Activated CD4-positive, alpha-beta T cell treated with anti-CD3 and anti-CD28 coated beads, Interleukin-2, amount 10 ng/mL, durations not matched to agents 24 days and 14 days (primary cell): Measurements from ENCODE around the gene SLC34A3. TPM values are rescaled to one million over a fixed set of nuclear protein-coding genes. Genes with fewer than 3 reads are reported as not detected.

Experiments used
- DNase-seq: peaks from one replicate; pipeline ENCODE4 v3.0.0; 2022
- H3K27ac Mint-ChIP-seq: one replicate; pipeline ENCODE4 v1.8.0; 2022; ENCODE audit warnings: mild to moderate bottlenecking, mixed read lengths
- H3K27me3 Mint-ChIP-seq: one replicate; pipeline ENCODE4 v1.8.0; 2022; ENCODE audit warnings: mixed read lengths
- H3K36me3 Mint-ChIP-seq: one replicate; pipeline ENCODE4 v1.8.0; 2022; ENCODE audit warnings: low read depth, mild to moderate bottlenecking, mixed read lengths
- H3K4me1 Mint-ChIP-seq: one replicate; pipeline ENCODE4 v1.8.0; 2021; ENCODE audit warnings: mixed read lengths
- H3K4me3 Mint-ChIP-seq: one replicate; pipeline ENCODE4 v1.8.0; 2022; ENCODE audit warnings: mild to moderate bottlenecking, moderate library complexity, mixed read lengths
- H3K9me3 Mint-ChIP-seq: one replicate; pipeline ENCODE4 v1.8.0; 2021; ENCODE audit warnings: mixed read lengths
- intact Hi-C: fragments of 100-400 bp; cut with micrococcal nuclease; formaldehyde crosslinking; loops from one replicate; pipeline ENCODE4 v1.15.1; 2023
- total RNA-seq: library from RNA; stranded (reverse); gene quantifications from 2 replicates; pipeline ENCODE4 v1.2.3, GENCODE V29; 2022

Gene SLC34A3
- total RNA-seq, 1 donor from 2014 or later = not detected

GRCh38 chr9:137201205-137201868 is 29.4 kb upstream of the SLC34A3 start:
- DNase-seq = no peak
- peak overlapping the region; percentile 65 for H3K27ac Mint-ChIP-seq
- peak overlapping the region; percentile 87 for H3K4me3 Mint-ChIP-seq
- intact Hi-C loops = loop anchor here (2.0 to 5.0 kb wide), 2 partner anchors 41 to 73 kb away; partner anchors contain the start of gene TUBB4B
- H3K36me3 Mint-ChIP-seq = peaks cover 9% of the 10 kb centered on the region
- H3K4me1 Mint-ChIP-seq = peaks cover 17% of the 10 kb centered on the region
- H3K9me3 Mint-ChIP-seq = no peaks in the 10 kb centered on the region
- H3K27me3 Mint-ChIP-seq = peaks cover 2% of the 10 kb centered on the region

- H3K36me3 Mint-ChIP-seq = peaks cover 17% of the 10 kb centered on the region
- peaks cover 30% of the 10 kb centered on the region for H3K4me1 Mint-ChIP-seq
- DNase-seq = no peak
- peaks cover 2% of the 10 kb centered on the region for H3K27me3 Mint-ChIP-seq
- no peaks in the 10 kb centered on the region for H3K9me3 Mint-ChIP-seq
- intact Hi-C loops = loop anchor here (5.0 kb wide), 1 partner anchor 39 kb away; the partner anchor contains the start of gene TUBB4B
- H3K27ac Mint-ChIP-seq = no peak overlapping the region
- H3K4me3 Mint-ChIP-seq = no peak overlapping the region
Observed at GRCh38 chr9:137202966-137203365, 27.7 kb upstream of the SLC34A3 start.

GRCh38 chr9:137204731-137205125 is 26.0 kb upstream of the SLC34A3 start:
- no peaks in the 10 kb centered on the region for H3K9me3 Mint-ChIP-seq
- H3K4me1 Mint-ChIP-seq = peaks cover 30% of the 10 kb centered on the region
- intact Hi-C loops = loop anchor here (1.0 to 5.0 kb wide), 4 partner anchors 16 to 75 kb away; partner anchors contain the start of genes ANAPC2, SSNA1 and TUBB4B

GRCh38 chr9:137205126-137206069 is 25.3 kb upstream of the SLC34A3 start, which contains the start of the genes NDOR1 and TMEM203:
Gene NDOR1 (plus strand): TSS chr9:137205700. CDS start chr9:137205778, 78 bp downstream.
Gene TMEM203 (minus strand): TSS chr9:137205648. CDS start chr9:137205414, 234 bp downstream.
- intact Hi-C loops = loop anchor here (1.0 kb wide), 3 partner anchors 17 to 76 kb away; partner anchors contain the start of genes ANAPC2 and SSNA1
- H3K27ac Mint-ChIP-seq = peak within 1 kb of the TSS; percentile 93
- peak within 1 kb of the TSS; percentile 94 for H3K4me3 Mint-ChIP-seq
- peaks cover 26% of the 10 kb centered on the region for H3K36me3 Mint-ChIP-seq
- H3K9me3 Mint-ChIP-seq = no peaks in the 10 kb centered on the region
- H3K4me1 Mint-ChIP-seq = peaks cover 30% of the 10 kb centered on the region
- DNase-seq = peak; percentile 99
- H3K27me3 Mint-ChIP-seq = no peaks in the 10 kb centered on the region

More at GRCh38 chr9:137204731-137205125, 26.0 kb upstream of the SLC34A3 start:
- Mint-ChIP-seq H3K27ac (peak overlapping the region; percentile 91), H3K36me3 (peaks cover 24% of the 10 kb centered on the region), H3K27me3 (no peaks in the 10 kb centered on the region), H3K4me3 (peak overlapping the region; percentile 94)
- DNase-seq = no peak

- H3K27ac Mint-ChIP-seq = peak overlapping the region; percentile 93
- DNase-seq = no peak
- H3K27me3 Mint-ChIP-seq = no peaks in the 10 kb centered on the region
- peaks cover 28% of the 10 kb centered on the region for H3K4me1 Mint-ChIP-seq
- H3K9me3 Mint-ChIP-seq = no peaks in the 10 kb centered on the region
- peak overlapping the region; percentile 94 for H3K4me3 Mint-ChIP-seq
- intact Hi-C loops = no loop called here
- peaks cover 26% of the 10 kb centered on the region for H3K36me3 Mint-ChIP-seq
Observed at GRCh38 chr9:137206602-137207001, 24.1 kb upstream of the SLC34A3 start.

- Mint-ChIP-seq H3K27ac (no peak overlapping the region), H3K4me3 (no peak overlapping the region), H3K27me3 (no peaks in the 10 kb centered on the region), H3K4me1 (peaks cover 11% of the 10 kb centered on the region), H3K9me3 (no peaks in the 10 kb centered on the region), H3K36me3 (peaks cover 21% of the 10 kb centered on the region)
- DNase-seq = no peak
- intact Hi-C loops = no loop called here
Observed at GRCh38 chr9:137211532-137211931, 19.2 kb upstream of the SLC34A3 start.

- no peak overlapping the region for H3K27ac Mint-ChIP-seq
- H3K9me3 Mint-ChIP-seq = no peaks in the 10 kb centered on the region
- H3K36me3 Mint-ChIP-seq = peaks cover 16% of the 10 kb centered on the region
- no peak overlapping the region for H3K4me3 Mint-ChIP-seq
- intact Hi-C loops = no loop called here
- no peak for DNase-seq
- H3K4me1 Mint-ChIP-seq = peaks cover 1% of the 10 kb centered on the region
- no peaks in the 10 kb centered on the region for H3K27me3 Mint-ChIP-seq
Observed at GRCh38 chr9:137212520-137212919, 18.2 kb upstream of the SLC34A3 start.

GRCh38 chr9:137213160-137214060 is 17.3 kb upstream of the SLC34A3 start:
- peaks cover 11% of the 10 kb centered on the region for H3K36me3 Mint-ChIP-seq
- no peaks in the 10 kb centered on the region for H3K4me1 Mint-ChIP-seq
- H3K9me3 Mint-ChIP-seq = no peaks in the 10 kb centered on the region
- DNase-seq = no peak
- H3K27me3 Mint-ChIP-seq = no peaks in the 10 kb centered on the region
- intact Hi-C loops = no loop called here
- no peak overlapping the region for H3K4me3 Mint-ChIP-seq
- H3K27ac Mint-ChIP-seq = no peak overlapping the region

GRCh38 chr9:137214620-137215019 is 16.1 kb upstream of the SLC34A3 start:
- Mint-ChIP-seq H3K27ac (no peak overlapping the region), H3K27me3 (no peaks in the 10 kb centered on the region), H3K36me3 (peaks cover 6% of the 10 kb centered on the region), H3K4me3 (no peak overlapping the region), H3K4me1 (no peaks in the 10 kb centered on the region), H3K9me3 (no peaks in the 10 kb centered on the region)
- no peak for DNase-seq
- intact Hi-C loops = no loop called here

- Mint-ChIP-seq H3K27me3 (no peaks in the 10 kb centered on the region), H3K4me1 (no peaks in the 10 kb centered on the region), H3K27ac (no peak overlapping the region), H3K4me3 (no peak overlapping the region), H3K36me3 (peaks cover 4% of the 10 kb centered on the region), H3K9me3 (no peaks in the 10 kb centered on the region)
- intact Hi-C loops = no loop called here
- no peak for DNase-seq
Observed at GRCh38 chr9:137215196-137215986, 15.3 kb upstream of the SLC34A3 start.

GRCh38 chr9:137216188-137216965 is 14.3 kb upstream of the SLC34A3 start:
- H3K4me3 Mint-ChIP-seq = no peak overlapping the region
- intact Hi-C loops = no loop called here
- H3K27ac Mint-ChIP-seq = no peak overlapping the region
- no peaks in the 10 kb centered on the region for H3K9me3 Mint-ChIP-seq
- H3K36me3 Mint-ChIP-seq = peaks cover 4% of the 10 kb centered on the region
- H3K27me3 Mint-ChIP-seq = no peaks in the 10 kb centered on the region
- H3K4me1 Mint-ChIP-seq = no peaks in the 10 kb centered on the region
- no peak for DNase-seq
